ENCODE results near the gene ANO1.

GRCh38 chr11:70113801-70114200 lies 35.7 kb downstream of the ANO1 start:
- TF ChIP-seq GATA3 (IDR thresholded peaks at IDR 0.05; ENCODE audit: low read depth, low read length) (no peak), GATA2 (IDR thresholded peaks at IDR 0.05; ENCODE audit: low read depth, low read length) (no peak)

Data from SH-SY5Y (cell line).